ENCODE results near the gene KIF1A.

DNA sequence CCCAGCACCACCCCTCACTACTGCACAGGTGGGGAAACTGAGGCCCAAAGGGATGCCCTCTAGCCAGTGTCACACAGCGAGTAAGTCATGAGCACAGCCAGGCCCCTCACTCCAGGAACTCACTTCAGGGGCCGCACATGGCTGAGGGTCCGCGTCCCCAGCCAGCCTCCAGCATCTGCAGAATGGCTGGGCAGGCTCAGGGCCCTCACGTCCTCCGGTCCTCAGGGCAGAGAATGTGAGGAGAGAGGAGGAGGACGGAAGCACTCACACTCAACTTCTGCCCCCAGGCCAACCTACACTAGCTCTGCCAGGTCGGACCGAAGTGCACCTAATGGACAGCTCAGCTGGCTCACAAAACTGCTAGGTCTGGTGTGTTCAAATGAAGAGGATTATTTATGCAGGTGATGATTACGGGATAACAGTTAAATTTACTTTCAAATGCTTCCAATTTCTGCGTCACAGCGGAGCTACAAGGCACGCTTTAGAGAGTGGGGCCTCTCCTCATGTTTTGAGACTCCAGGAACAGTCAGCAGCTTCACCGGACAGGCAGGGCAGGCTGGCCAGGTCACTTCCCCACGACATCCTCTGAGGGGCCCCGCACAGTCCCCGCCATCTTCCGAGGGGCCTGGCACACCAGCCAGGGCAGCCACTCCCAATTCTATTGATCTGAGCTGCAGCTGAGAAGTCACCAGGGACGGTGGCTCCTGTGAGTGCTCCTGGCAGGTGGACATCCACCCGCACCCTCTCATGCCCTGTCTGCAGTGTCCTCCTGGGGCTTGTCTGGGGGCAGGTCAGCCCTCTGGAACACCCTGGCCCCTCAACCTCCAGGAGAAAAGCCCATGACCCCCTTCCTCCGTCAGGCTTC lies 26.5 kb downstream of the KIF1A start:
- TF ChIP-seq CTCF (optimal IDR thresholded peaks at IDR 0.05 in 1 of 3, IDR thresholded peaks at IDR 0.05 in 1 of 3, conservative IDR thresholded peaks at IDR 0.05 in 1 of 3; ENCODE audit: extremely low read depth in 1 of 3, insufficient read depth in 2 of 3, low read length in 3 of 3), result no peak
- no peak for TF ChIP-seq EZH2 (IDR thresholded peaks at IDR 0.05; ENCODE audit: low read length)
